SH-SY5Y (cell line): ENCODE data around the gene RFWD3.

Experiments used
- GATA2 ChIP-seq: IDR thresholded peaks from 2 replicates; pipeline ENCODE4 v1.6.1; 2011; ENCODE audit warnings: mild to moderate bottlenecking, low read depth, low read length
- GATA3 ChIP-seq: IDR thresholded peaks from 2 replicates; pipeline ENCODE4 v1.6.1; 2011; ENCODE audit warnings: low read depth, mild to moderate bottlenecking, low read length, moderate library complexity

DNA sequence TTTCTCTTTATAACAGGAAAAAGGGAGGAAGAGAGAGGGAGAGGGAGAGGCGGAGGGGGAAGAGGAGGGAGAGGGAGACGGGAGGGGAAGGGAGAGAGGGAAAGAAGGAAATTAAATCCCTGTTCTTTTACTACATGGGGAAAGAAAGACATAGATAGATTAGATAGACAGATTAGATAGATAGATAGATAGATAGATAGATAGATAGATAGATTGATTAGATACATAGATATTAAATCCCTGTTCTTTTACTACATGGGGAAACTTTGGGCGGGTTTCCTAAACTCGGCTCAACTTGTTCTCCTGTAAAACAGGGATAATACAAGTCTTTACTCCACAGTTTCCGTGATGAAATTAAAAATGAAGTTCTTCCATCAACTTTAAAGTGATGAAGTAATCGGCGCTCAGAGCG is 661 bp downstream of the RFWD3 start:
- no peak for TF ChIP-seq GATA3
- no peak for TF ChIP-seq GATA2
